HCT116 (cell line): Measurements from ENCODE around the gene S100A3. TPM values are rescaled to one million over a fixed set of nuclear protein-coding genes. Genes with fewer than 3 reads are reported as not detected.
A peak's percentile ranks its signal among the peaks of the same experiment; 100 is the strongest.
"Not testable (repeated sequence)": the region's sequence is repeated elsewhere in the genome, so short reads cannot be mapped to it uniquely, and the experiment has no call there.

Experiments
- ATAC-seq: fragments of 200-7000 bp; cut with Tn5 transposase; 2 replicates; pipeline ENCODE4 v1.9.1; 2020; ENCODE audit warnings: mild to moderate bottlenecking, moderate library complexity
- BruUV-seq: library from RNA; stranded (reverse); fragments of 400-500 nt; replicated peaks from 2 replicates; lab custom pipeline; 2021; lab: Mats Ljungman, UMichigan
- CTCF ChIA-PET: fragments of 300-600 bp; sonication (Branson Sonifier 250); formaldehyde crosslinking; loops from one replicate; lab custom pipeline; 2021; ENCODE audit warnings: antibody characterized with exemption; lab: Charles Lee
- POLR2A ChIA-PET: fragments of 300-600, 350-600 bp; sonication (Branson Sonifier 250); formaldehyde crosslinking; loops from one replicate; lab custom pipeline; 2021; ENCODE audit warnings: antibody characterized with exemption; lab: Charles Lee
- RAD21 ChIA-PET, 2 experiments: fragments of 300-600 bp; sonication (Branson Sonifier 250); formaldehyde crosslinking; loops; one replicate each; lab custom pipeline; 2023; ENCODE audit warnings: low total read pairs in 2 of 2; ENCODE audit not compliant: uncharacterized antibody in 2 of 2, unreplicated experiment in 2 of 2, low non-redundant PET in 1 of 2; lab: Charles Lee
- DNase-seq: peaks from one replicate; pipeline ENCODE4 v3.0.0-alpha.2; 2010; ENCODE audit warnings: low read depth, low spot score
- H2AFZ ChIP-seq: fragments of 200-600 bp; shearing (Covaris generic), sonication (generic); 2 replicates; pipeline ENCODE4 v1.6.1; 2017; ENCODE audit warnings: low read depth, mixed run types, mixed read lengths, antibody characterized with exemption, low read length; ENCODE audit not compliant: poor library complexity, severe bottlenecking
- H3K27ac ChIP-seq: 2 replicates; pipeline ENCODE4 v1.5.1; 2012; ENCODE audit warnings: low read depth, low read length
- H3K27me3 ChIP-seq: fragments of 200-600 bp; sonication (generic); 2 replicates; pipeline ENCODE4 v1.6.1; 2016; ENCODE audit warnings: mixed run types, low read length, mixed read lengths; ENCODE audit not compliant: insufficient read depth
- H3K36me3 ChIP-seq, 2 experiments: fragments of 200-500 bp in 1 of 2; fragments of 200-600 bp in 1 of 2; sonication (Bioruptor generic) in 1 of 2; sonication (generic) in 1 of 2; 2 replicates each; pipeline versions ENCODE4 v1.5.1 to v1.6.1; 2014 to 2016; ENCODE audit warnings: low read length in 2 of 2, inconsistent platforms in 1 of 2, mixed read lengths in 1 of 2, mixed run types in 1 of 2; ENCODE audit not compliant: insufficient read depth in 2 of 2, control insufficient read depth in 1 of 2
- H3K4me1 ChIP-seq, 2 experiments: fragments of 200-600 bp in 1 of 2; sonication (generic) in 1 of 2; 2 replicates each; pipeline versions ENCODE4 v1.5.1 to v1.6.1; 2012 to 2017; ENCODE audit warnings: low read length in 2 of 2, inconsistent platforms in 1 of 2, mild to moderate bottlenecking in 1 of 2, mixed read lengths in 1 of 2, mixed run types in 1 of 2, moderate library complexity in 1 of 2; ENCODE audit not compliant: insufficient read depth in 2 of 2, control insufficient read depth in 1 of 2
- H3K4me2 ChIP-seq: fragments of 200-600 bp; sonication (generic); 2 replicates; pipeline ENCODE4 v1.6.1; 2017; ENCODE audit warnings: mixed run types, low read length, mixed read lengths
- H3K4me3 ChIP-seq, 2 experiments: fragments of 200-600 bp in 1 of 2; sonication (generic) in 1 of 2; replicated peaks in 1 of 2; 2 replicates each; pipeline ENCODE4 v1.5.1; 2011 to 2016; ENCODE audit warnings: low read length in 2 of 2, control low read depth in 1 of 2, low read depth in 1 of 2, mild to moderate bottlenecking in 1 of 2, mixed read lengths in 1 of 2, mixed run types in 1 of 2
- H3K79me2 ChIP-seq: fragments of 200-600 bp; sonication (generic); 2 replicates; pipeline ENCODE4 v1.6.1; 2017; ENCODE audit warnings: mild to moderate bottlenecking, mixed run types, low read length, moderate library complexity, mixed read lengths; ENCODE audit not compliant: insufficient read depth
- H3K9ac ChIP-seq: fragments of 200-600 bp; sonication (generic); 2 replicates; pipeline ENCODE4 v1.6.1; 2016; ENCODE audit warnings: low read length, mixed read lengths
- H3K9me2 ChIP-seq: fragments of 200-600 bp; sonication (generic), shearing (Covaris generic); 2 replicates; pipeline ENCODE4 v1.6.1; 2017; ENCODE audit warnings: mixed run types, mild to moderate bottlenecking, moderate library complexity; ENCODE audit not compliant: insufficient read depth
- H3K9me3 ChIP-seq, 2 experiments: fragments of 200-500 bp in 1 of 2; fragments of 200-600 bp in 1 of 2; sonication (Bioruptor generic) in 1 of 2; sonication (generic) in 1 of 2; 2 replicates each; pipeline ENCODE4 v1.6.1; 2014 to 2017; ENCODE audit warnings: low read length in 2 of 2, mixed read lengths in 2 of 2, inconsistent platforms in 1 of 2, low read depth in 1 of 2, mild to moderate bottlenecking in 1 of 2, mixed run types in 1 of 2, moderate library complexity in 1 of 2; ENCODE audit not compliant: control insufficient read depth in 1 of 2, insufficient read depth in 1 of 2
- H4K20me1 ChIP-seq: fragments of 200-600 bp; sonication (generic), shearing (Covaris generic); 2 replicates; pipeline ENCODE4 v1.6.1; 2017; ENCODE audit warnings: mixed run types, mild to moderate bottlenecking, moderate library complexity; ENCODE audit not compliant: insufficient read depth
- CBX3 ChIP-seq: IDR thresholded peaks from 2 replicates; pipeline ENCODE4 v1.6.1; 2012; ENCODE audit warnings: low read depth
- CEBPB ChIP-seq: IDR thresholded peaks from 2 replicates; pipeline ENCODE4 v1.6.1; 2012; ENCODE audit warnings: low read depth
- EGR1 ChIP-seq: IDR thresholded peaks from 2 replicates; pipeline ENCODE4 v1.6.1; 2012; ENCODE audit warnings: low read depth
- ELF1 ChIP-seq: IDR thresholded peaks from 2 replicates; pipeline ENCODE4 v1.6.1; 2012; ENCODE audit warnings: low read depth, borderline replicate concordance
- EZH2 ChIP-seq: fragments of 200-600 bp; sonication (generic); IDR thresholded peaks from 2 replicates; pipeline ENCODE4 v1.6.1; 2017; ENCODE audit warnings: antibody characterized with exemption, mixed run types
- EZH2phosphoT487 ChIP-seq: fragments of 200-600 bp; IDR thresholded peaks from 2 replicates; pipeline ENCODE4 v1.6.1; 2018; ENCODE audit warnings: antibody characterized with exemption, borderline replicate concordance
- FOSL1 ChIP-seq: IDR thresholded peaks from 2 replicates; pipeline ENCODE4 v1.6.1; 2012; ENCODE audit warnings: low read depth
- JUND ChIP-seq: IDR thresholded peaks from 2 replicates; pipeline ENCODE4 v1.6.1; 2012
- MAX ChIP-seq: IDR thresholded peaks from 2 replicates; pipeline ENCODE4 v1.6.1; 2012
- POLR2A ChIP-seq: IDR thresholded peaks from 2 replicates; pipeline ENCODE4 v1.7.0; 2011; ENCODE audit warnings: borderline replicate concordance; ENCODE audit not compliant: insufficient read depth, insufficient read length; ENCODE audit errors: extremely low read depth
- POLR2AphosphoS5 ChIP-seq: IDR thresholded peaks from 2 replicates; pipeline ENCODE4 v1.6.1; 2011; ENCODE audit warnings: mild to moderate bottlenecking, low read depth, low read length, moderate library complexity
- SIN3A ChIP-seq: IDR thresholded peaks from 2 replicates; pipeline ENCODE4 v1.6.1; 2012; ENCODE audit warnings: low read depth
- SP1 ChIP-seq: IDR thresholded peaks from 2 replicates; pipeline ENCODE4 v1.6.1; 2012; ENCODE audit warnings: low read depth
- SRF ChIP-seq: IDR thresholded peaks from 2 replicates; pipeline ENCODE4 v1.6.1; 2012; ENCODE audit warnings: low read depth
- YY1 ChIP-seq: IDR thresholded peaks from 2 replicates; pipeline ENCODE4 v1.6.1; 2011; ENCODE audit warnings: low read length, low read depth, moderate library complexity, mild to moderate bottlenecking; ENCODE audit not compliant: insufficient replicate concordance; ENCODE audit errors: extremely low read depth
- ZBTB33 ChIP-seq: IDR thresholded peaks from 2 replicates; pipeline ENCODE4 v1.6.1; 2011; ENCODE audit warnings: mild to moderate bottlenecking, low read length, moderate library complexity; ENCODE audit not compliant: insufficient replicate concordance; ENCODE audit errors: extremely low read depth
- ZFX ChIP-seq: fragments of 450-650 bp; IDR thresholded peaks from 2 replicates; pipeline ENCODE4 v1.6.1; 2017
- intact Hi-C: fragments of 100-400 bp; cut with micrococcal nuclease; formaldehyde crosslinking; loops from 2 replicates; pipeline ENCODE4 v1.10.0; 2022
- total RNA-seq: library from RNA; stranded (reverse); gene quantifications from one replicate; pipeline ENCODE4 v1.2.1, GENCODE V29; 2021; ENCODE audit not compliant: unreplicated experiment

Gene S100A3
- total RNA-seq, 1 experiment from 2014 or later, result 4.2 TPM

GRCh38 chr1:153563483-153563901 lies 14.4 kb upstream of the S100A3 start:
- no peaks in the 10 kb centered on the region for H3K27me3 ChIP-seq
- H3K9ac ChIP-seq, result peak overlapping the region; percentile 80
- ATAC-seq (no peak), DNase-seq (no peak)
- no peaks in the 10 kb centered on the region for H3K9me2 ChIP-seq
- ChIA-PET POLR2A (interaction anchor here (1.0 to 4.6 kb wide), 2 partner anchors 23 to 29 kb away, joined by 3 to 114 read pairs; partner anchors contain the start of genes S100A5 and S100A6), RAD21 (no interaction called here), CTCF (interaction anchor here (1.5 kb wide), 1 partner anchor 9 kb away, joined by 5 read pairs; no protein-coding TSS in a partner anchor)
- BruUV-seq, result no TSS peak
- no peak overlapping the region for H2AFZ ChIP-seq
- H3K27ac ChIP-seq, result peak overlapping the region; percentile 100
- TF ChIP-seq ZBTB33, result no peak
- no peak for TF ChIP-seq FOSL1
- TF ChIP-seq POLR2AphosphoS5, result no peak
- no peak for TF ChIP-seq JUND
- no peak for TF ChIP-seq ZFX
- TF ChIP-seq YY1, result no peak
- TF ChIP-seq EZH2, result no peak
- no peak for TF ChIP-seq CEBPB
- no peak for TF ChIP-seq CBX3
- no peak for TF ChIP-seq SRF
- no peak for TF ChIP-seq EGR1
- no peak for TF ChIP-seq MAX
- TF ChIP-seq ELF1, result no peak
- TF ChIP-seq EZH2phosphoT487, result no peak
- no peak for TF ChIP-seq SP1
- no peak for TF ChIP-seq POLR2A
- no peak for TF ChIP-seq SIN3A
- no peaks in the 10 kb centered on the region for H3K79me2 ChIP-seq
- peak overlapping the region; percentile 77 for H3K4me2 ChIP-seq
- no peaks in the 10 kb centered on the region for H4K20me1 ChIP-seq
- H3K9me3 ChIP-seq, result no peaks in the 10 kb centered on the region
- H3K4me1 ChIP-seq, result peaks cover 53 to 70% of the 10 kb centered on the region in 2 experiments
- intact Hi-C loops, result no loop called here
- H3K36me3 ChIP-seq, result no peaks in the 10 kb centered on the region
- no peak overlapping the region for H3K4me3 ChIP-seq

GRCh38 chr1:153562021-153562420 lies 13.0 kb upstream of the S100A3 start:
- H4K20me1 ChIP-seq, H3K36me3 ChIP-seq, H3K79me2 ChIP-seq, RAD21 ChIA-PET, BruUV-seq, ATAC-seq, H3K27me3 ChIP-seq, H3K27ac ChIP-seq, intact Hi-C loops, H3K4me2 ChIP-seq, H3K4me3 ChIP-seq, H2AFZ ChIP-seq, H3K9me2 ChIP-seq, H3K9ac ChIP-seq, DNase-seq, H3K9me3 ChIP-seq: not testable (repeated sequence)
- peaks cover 40 to 56% of the 10 kb centered on the region in 2 experiments for H3K4me1 ChIP-seq
- POLR2A ChIA-PET, result interaction anchor here (1.0 to 1.3 kb wide), 4 partner anchors 10 to 30 kb away, joined by 3 to 8 read pairs (median 4); no protein-coding TSS in a partner anchor
- CTCF ChIA-PET, result interaction anchor here (1.5 kb wide), 2 partner anchors 10 to 65 kb away, joined by 4 read pairs; partner anchors contain the start of gene S100A13
